Stimulated activated naive CD4-positive, alpha-beta T cell (primary cell): ENCODE results near the gene ANTXRL.
"Not testable (repeated sequence)": the region's sequence is repeated elsewhere in the genome, so short reads cannot be mapped to it uniquely, and the experiment has no call there.

ENCODE experiments used
- DNase-seq, 6 experiments: peaks; one replicate each; lab custom pipeline; 2025; lab: John Stamatoyannopoulos, UW

ANTXRL gene

DNA sequence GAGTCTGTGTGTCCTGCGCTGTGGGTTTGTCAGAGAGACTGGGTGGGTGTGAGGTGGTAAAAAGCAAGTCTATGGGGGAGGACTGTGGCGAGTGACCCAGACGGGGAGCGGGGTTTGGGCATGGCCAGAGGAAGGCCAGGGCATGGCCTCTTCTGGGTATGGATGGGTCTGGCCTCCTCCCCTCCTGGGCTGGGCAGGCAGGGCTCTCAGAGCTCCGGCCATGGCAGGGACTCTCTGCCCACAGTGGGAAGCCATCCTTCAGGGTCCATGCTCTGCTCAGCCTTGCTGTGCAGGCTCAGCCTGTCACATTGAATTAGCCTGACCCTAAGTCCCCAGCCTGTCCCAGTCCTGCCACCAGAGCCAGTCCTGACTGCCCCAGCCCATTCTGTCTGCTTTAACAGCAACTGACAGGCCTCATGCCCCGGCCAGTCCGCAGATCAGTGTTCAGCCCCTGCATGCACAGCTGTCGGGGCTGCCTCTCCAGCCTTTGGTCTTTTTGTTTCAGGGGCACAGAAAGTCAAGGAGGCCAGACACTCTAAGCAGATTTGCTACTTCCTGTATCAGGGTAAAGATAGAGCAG is 7.9 kb downstream of the ANTXRL start:
- no peak for DNase-seq

DNA sequence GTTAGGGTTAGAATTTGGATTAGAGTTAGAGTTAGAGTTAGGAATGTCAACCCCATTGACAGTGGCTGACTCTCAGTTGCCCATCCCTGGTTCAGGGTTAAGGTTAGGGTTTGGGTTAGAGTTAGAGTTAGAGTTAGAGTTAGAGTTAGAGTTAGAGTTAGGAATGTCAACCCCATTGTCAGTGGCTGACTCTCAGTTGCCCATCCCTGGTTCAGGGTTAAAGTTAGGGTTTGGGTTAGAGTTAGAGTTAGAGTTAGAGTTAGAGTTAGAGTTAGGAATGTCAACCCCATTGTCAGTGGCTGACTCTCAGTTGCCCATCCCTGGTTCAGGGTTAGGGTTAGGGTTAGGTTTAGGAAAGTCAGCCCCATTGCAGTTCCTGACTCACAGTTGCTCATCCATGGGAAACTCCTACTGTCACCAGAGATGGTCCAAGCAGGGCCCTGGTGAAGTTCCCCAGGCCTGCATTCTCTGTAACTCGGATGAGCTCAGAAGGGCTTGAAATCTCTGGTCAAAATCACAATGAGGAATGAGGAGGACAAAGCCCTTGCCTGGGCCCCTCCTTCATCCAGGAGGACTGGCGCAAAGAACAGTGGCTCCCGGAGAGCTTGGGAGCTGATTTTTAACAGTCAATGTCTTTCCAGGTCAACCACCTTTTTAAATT is 8.7 kb downstream of the ANTXRL start:
- DNase-seq: not testable (repeated sequence)

DNA sequence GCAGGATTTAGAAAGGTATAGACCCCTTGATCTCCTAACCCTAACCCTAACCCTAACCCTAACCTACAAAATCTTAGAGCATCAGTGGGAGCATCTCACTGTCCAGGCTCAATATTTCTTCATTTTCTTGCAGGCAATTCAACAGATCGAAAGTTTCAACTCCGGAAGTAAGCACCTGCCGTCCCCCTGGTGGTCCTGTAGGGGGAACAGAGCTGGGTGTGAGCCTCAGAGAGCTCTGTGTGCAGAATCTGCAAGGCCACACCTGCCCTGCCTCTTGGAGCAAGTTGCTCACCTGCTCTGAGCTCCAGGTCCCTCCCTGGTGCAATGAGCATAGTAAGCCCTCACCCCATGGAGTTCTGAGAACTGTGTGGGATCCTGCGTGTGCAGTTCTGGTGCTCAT is 9.3 kb downstream of the ANTXRL start:
- DNase-seq: not testable (repeated sequence)

DNA sequence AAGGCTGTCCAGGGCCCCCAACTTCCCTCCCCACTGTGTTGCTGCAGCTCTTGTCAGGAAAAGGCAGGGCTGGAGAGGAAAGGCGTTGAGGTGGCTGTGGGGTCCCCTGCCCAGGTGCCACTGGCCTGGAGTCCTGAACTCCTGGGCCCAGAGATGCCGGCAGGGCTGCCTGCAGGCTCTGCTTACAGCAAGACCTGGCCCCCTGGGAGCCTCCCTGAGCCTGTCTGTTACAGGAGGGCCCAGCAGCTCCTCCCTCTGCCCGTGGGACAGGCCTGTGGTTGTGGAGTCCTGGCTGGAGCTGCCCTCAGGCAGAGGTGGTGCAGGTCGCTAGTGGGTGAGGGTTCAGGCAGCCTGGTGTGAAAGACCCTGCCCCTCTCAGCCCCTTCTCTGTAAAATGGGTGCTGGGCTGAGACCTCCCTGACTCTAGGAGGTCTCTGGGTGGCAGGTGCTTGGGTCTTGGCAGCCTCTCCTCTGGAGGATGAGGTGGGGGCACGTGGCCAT is 9.9 kb downstream of the ANTXRL start:
- no peak for DNase-seq

DNA sequence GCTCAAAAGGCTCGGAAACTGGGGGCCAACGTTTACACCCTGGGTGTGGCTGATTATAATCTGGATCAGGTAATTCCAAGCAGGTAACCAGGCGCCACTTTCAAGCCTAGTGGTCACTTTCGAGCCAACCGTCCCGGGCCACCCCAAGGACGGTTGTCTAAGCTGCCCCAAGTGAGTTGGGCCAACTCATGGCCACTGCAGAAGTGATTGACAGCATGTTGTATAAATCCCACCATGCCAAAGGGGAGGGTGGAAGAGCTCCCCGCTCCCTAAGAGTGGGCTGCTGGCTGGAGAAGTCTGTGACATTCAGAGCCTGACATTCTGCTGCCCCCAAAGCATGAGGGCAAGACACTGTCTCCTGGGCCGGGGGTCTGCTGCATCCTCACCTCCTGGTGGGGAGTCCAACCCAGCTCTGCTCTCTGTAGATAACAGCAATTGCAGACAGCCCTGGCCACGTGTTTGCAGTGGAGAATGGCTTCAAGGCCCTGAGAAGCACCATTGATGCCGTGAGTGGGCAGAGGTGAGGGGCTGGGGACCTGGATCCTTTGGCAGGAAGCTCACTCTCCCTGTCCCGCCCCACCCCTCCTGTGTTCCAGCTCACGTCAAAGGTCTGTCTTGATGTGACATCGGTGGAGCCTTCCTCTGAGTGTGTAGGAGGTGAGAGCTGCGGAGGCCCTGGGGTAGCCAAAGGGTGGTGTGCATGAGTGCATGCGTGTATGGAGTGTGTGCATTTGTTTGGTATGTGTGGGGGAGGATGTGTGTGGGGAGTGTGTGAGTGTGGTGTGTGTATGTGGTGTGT is 10.8 kb downstream of the ANTXRL start:
- DNase-seq: peak in 1 of 6 experiments; percentile 29

DNA sequence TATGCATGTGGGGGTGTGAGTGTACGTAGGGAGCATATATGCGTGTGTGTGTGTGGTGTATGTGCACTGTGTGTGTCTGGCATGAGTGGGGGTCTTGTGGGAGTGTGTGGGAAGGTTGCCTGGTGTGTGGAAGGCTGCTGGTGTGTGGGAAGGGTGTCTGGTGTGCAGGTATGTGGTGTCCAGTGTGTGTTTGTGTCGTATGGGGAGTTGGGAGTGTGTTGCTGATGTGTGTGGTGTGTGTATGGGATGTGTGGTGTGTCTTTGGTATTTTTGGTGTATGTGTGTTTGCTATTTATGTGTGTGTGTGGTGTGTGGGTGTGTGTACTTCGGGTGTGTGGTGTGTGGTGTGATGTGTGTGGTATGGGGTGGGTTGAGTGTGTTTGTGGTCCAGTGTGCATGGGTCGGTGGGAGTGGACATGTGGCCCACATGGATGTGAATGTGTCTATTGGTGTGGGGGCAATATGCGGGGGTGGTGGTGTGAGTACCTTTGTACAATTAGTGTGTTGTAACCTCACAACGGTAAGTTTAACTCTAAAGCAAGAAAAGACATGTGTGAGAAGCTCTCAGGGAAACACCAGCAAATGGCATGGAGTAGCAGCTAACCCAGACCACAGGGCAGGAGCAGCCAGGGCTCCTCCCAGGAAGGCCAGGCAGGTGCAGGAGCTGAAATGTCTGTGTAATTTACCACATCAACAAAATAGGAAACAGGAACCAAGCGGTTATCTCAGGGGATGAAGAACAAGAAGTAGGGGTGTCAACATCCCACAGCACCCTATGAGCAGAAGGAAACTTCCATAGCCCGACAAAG is 11.9 kb downstream of the ANTXRL start:
- peak in 2 of 6 experiments; percentile 14 to 17 for DNase-seq

DNA sequence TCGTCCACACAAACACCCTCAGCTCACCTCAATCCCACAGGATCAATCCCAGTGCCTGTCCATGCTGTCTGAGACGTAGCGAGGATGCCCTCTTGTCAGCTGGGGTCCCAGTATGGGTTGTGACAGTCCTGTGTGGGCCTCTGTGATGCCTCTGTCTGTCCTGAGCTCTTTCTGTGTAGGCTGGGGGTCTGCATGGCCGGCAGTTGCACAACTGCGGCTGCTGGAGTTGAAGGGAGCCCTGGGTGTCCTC is 12.4 kb downstream of the ANTXRL start:
- no peak for DNase-seq

DNA sequence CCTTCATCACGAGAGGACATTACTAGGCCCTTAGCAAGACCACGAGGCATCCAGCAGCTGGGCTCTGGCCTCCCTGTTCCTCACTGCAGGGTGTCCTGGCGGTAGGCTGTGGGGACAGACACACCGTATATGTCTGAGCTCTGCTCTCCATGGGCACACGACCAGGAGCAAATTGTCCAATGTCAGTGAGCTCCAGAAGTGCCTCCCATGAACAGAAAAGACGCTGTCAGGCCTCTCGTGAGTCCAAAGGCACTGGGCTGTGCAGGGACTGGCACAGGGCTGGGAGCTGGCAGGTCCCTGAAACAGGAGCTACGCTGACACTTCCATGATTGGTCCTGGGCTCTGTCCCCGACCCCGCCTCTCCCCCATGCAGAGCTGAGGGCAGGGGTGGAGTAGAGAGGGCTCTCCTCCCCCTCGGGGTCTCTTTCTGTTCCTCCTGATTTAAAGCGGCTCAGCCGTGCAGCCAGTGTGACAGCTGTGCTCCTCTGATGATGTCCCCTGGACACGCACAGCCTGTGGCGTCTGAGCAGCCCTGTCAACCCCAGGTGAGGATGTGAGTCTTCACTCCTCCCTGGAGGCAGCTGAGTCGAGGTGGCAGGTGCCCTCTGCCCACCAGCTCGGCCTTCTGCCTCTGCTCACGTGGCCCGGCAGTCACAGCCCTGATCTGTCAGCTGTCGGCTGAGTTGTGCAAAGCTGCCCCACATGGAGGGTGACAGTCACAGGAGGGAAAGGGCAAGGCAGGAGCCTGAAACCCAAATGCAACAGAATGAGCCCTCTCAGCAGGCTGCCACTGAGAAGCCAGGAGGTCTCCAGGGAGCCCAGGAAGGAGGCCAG is 13.0 kb downstream of the ANTXRL start:
- no peak for DNase-seq

DNA sequence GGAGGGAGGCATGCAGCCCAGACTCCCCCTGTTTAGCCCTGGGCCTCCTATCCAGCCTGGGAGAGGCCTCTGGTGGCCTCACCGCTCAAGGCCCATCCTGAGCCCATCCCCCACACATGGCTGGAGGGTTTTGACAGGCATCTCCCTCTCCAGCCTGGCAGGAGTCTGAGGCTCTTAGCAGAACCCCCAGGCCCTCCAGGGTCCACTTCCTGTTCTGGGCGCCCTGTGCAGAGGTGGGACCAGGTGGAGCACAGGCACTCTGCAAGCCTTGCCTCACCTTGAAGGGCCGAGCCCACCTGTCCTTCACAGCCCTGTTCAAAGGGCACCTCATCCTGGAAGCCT is 13.5 kb downstream of the ANTXRL start:
- not testable (repeated sequence) for DNase-seq

DNA sequence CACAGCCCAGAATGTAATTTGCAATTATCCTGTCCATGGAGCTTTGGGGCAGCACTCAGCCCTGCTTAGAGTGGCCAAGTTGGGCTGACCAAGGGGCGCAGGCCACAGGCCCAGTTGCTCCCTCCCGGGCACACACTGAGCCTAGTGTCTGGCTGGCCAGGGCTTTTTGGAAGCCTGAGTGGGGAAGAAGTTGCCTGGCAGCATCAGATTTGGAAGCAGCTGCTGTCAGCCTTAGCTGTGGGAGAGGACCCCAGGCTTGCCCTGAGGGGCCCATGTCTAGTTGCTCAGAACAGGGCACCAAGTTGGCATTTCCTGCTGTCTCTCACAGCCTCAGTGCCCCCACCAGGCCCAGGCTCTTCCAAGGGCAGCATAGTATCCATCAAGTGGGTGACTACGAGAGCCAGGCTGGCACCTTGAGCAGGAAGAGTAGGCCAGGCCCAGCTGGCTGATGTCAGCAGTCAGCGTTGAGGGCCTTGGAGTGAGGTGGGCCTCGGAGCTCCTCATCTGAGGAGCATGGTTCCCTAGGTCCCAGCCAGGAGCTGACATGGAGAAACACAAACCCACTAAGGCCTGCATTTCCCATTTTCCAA is 14.4 kb downstream of the ANTXRL start:
- no peak for DNase-seq

DNA sequence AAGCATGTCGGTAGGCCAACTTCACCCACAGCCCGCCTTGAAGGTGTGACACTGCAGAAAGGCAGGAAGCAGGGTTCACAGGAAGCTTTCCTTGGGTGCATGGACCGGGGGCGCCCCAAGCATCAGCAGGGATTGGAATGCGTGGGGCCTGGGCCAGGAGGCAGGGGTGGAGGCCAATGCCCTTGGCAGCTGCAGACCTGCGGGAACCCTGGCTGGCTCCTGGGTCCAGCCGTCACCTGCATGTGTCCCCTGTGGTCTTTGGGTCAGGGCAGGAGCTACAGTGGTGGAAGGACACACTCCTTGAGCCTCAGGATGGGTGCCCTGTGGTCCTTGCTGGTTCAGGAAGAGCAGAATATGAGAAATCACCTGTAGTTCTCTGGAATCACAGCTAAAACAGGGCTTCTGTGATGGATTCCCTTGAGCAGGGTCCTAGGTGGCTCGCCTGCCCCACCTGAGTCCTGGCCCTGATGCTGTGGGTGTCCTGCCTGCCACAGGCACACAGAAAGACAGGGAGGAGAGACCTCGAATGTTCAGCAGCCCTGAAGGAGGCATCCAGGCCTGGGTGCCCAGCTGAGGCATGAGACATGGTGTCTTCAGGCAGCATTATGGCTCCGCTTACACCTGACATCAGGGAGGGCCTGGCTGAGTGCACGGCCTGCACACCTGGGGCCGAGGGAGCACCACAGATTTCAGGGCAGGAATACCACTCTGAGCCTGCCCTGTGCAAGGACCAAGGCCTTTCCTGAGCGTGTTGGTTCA is 15.1 kb downstream of the ANTXRL start:
- no peak for DNase-seq

DNA sequence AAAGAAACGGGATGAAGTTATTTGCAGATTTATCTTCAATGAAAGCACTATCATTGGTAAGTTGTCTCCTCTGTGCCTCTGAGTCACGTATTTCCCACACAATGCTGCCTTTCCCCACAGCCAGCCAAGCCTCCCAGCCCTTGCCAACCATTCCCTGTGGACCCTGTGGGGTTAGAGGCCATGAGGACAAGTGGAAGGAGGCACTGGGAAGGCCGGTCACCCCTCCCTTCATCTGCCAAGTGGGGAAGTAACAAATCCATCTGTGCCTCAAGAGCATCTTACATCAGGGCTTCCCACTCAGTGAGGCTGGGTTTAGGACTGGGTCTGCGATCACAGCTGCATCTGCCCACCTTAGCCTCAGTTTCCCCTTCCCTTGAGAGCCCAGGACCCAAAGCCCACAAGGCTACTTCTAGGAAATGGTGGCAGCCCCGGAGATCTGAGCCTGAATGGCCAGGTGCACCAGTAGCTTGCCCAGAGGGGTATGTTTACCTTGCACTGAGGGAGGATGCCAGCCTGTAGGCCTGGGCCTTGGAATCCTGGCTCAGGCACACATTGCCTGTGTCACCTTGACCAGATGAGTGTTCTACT is 16.1 kb downstream of the ANTXRL start:
- DNase-seq: not testable (repeated sequence)

DNA sequence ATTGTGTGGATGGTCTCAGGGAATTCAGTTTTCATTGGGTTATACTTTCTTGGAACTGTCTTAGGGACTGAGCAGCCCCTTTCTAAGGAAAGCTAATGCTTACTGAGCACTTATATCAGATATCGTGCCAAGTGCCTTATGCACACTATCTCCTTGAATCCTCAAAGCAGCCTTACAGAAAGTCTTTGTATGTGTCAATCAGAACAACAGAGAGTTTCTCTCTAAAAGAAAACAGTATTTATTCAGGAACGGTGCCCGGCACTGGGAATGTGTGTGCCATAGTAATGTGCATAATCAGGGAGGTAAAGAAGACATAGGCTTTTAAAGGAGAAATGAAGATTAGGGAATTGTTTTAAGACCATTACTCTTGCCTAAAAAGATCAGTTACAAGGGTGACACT is 17.3 kb downstream of the ANTXRL start:
- DNase-seq: no peak

DNA sequence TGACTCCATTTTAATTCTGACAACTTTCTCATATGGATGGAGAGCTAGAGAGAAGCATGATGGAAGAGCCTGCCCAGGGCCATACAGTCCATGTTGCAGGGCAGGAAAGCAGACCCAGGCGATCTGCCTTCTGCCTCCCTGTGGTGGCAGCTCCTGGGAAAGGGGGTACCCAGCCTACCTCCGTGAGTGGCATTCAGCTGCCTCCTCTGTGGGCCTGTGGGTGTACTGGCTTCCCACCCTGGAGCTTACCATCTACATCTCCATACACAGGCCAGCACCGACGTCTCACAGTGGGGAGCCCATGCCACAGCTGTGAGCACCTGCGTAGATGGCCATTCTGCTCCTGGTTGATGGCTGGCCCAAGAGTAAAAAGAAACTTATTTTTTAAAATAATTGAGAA is 17.9 kb downstream of the ANTXRL start:
- not testable (repeated sequence) for DNase-seq

DNA sequence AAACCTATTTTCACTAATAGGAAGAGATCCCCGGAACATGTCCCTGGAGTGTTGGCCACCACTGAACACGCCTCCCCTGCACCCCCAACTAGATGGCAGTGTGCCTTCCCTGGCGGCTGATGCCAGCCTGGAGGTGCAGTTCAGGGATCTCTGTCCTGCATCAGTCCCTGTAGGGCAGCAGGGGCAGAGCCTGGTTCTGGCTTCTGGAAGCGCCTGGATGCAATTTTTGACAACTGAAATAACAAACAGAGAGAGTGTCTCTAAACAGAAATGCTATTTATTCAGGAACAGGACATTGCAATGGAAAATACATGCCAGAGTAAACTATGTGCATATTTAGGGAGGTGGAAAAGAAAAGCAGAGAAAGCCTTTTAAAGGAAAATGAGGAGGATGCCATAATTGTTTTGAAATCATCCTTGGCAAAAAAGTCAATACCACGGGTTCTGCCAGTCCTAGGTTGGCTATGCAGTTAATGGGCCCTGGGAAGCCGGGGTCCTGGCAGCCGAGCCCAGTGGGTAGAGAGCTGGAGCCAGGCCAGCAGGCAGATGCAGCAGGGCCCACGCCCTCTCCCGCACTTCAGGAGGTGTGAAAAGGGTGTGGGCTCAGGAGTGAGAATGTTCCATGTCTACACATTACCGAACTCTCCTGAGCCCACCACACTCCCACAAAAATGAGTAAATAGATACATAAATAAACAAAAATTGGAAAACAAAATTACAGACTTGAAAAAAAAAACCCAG is 18.5 kb downstream of the ANTXRL start:
- DNase-seq: no peak

DNA sequence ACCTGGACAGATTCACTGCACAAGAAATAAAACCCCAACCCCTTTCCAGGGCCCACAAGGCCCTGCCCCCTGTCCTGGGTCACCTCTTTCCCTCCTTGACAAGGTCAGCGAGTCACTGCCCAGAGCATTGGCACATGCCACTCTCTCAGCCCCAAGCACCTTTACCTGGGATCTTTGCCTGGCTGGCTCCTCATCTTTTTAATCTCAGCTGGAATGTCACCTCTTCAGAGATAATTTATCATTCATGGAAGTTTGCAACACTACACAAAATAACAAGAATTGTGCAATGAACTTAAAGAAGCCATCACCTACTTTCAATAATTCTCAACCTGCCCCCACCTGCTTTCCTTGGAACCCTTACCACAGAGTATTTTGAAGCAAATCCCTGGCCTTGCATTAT is 19.2 kb downstream of the ANTXRL start:
- no peak for DNase-seq

DNA sequence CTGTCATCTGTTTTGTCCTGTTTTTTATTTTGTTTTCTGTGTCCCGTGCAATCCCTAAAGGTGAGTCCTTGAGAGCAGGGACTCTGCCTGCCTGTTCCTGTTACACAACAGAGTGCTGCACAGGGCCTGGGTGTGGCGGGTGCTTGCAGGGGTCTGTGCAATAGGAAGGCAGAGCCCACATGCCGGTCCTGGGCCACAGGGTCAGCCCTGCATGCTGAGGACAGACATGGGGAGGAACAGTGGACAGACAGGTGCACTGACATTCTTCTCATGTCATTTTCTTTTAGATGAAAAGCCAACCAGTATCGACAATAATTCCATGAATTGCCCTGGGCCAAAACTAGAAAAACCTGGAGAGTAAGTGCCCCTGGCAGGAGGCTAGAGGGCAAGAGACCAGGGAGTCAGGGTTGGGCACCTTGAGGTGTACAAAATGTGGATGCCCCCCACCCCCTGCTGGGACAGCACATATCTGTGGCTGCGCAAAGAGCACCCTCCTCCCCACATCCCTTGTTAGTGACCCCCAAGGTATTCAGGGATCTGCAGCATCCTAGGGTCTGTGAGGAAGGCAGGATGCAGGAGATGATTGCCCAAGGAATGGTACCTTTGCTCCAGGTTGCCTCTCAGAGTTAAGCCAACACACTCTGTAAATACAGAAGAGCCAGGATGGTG is 19.9 kb downstream of the ANTXRL start:
- DNase-seq: no peak

DNA sequence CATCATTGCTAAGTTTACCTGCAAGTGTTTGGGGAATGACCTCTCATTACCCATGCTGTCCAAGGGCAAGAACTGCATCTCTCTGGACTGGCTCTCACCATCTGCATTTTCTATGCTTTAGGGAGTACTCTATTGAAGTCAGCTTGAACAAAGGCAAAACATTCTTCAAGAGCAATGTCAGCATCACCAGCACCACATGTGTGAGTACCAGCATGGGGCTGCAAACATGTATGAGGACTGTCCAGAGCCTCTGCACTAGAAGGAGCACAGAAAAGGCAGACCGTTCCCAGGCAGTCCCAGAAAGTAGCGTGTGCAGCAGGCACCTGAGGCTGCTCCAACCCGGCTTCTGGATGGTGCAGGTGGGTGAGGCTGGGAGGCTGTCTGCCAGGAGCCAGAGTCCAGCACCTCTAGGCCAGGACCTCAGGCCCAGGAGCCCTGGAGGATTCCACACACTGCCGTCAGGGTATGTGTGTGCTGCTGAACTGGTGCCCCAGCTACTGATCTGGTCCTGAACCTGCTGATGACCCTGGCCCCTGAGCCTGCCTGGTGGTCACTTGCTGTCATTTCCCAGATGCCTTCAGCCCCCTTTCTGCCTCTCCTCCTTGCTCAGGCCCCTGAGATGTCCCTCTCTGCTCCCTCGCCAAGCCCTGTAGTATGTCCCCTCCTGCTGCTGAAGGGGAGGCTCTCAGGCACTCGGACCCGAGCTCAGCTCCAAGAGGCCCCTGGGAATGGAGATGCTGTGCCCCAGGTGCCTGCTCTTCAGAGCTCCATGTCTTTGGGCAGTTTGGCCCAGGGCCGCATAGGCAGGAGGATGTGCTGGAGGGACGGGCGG is 20.7 kb downstream of the ANTXRL start:
- DNase-seq: no peak
